D341Med (cell line): Measurements from ENCODE around the gene AKR1A1.

ENCODE experiments used
- DNase-seq: peaks from one replicate; pipeline ENCODE4 v3.0.0; 2012; ENCODE audit warnings: low spot score

Gene AKR1A1

DNA sequence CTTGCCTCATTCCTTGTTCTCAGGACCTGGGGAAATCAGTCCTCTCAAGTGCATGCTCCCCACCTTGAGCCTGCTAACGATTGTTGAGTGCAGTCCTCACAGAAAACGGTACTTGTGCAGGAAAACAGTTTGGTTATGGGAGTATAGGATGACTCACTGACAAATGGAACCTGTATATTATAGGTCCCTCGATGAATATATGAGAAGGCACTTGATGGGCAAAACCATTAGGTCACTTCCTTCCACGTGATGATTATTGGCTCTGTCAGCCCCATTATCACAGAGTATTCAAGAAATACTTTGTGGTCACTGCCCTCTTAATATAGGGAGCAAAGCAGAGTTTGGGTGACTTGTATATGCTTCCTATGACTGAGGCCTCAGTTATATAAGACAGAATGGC is 67.0 kb downstream of the AKR1A1 start:
- no peak for DNase-seq

DNA sequence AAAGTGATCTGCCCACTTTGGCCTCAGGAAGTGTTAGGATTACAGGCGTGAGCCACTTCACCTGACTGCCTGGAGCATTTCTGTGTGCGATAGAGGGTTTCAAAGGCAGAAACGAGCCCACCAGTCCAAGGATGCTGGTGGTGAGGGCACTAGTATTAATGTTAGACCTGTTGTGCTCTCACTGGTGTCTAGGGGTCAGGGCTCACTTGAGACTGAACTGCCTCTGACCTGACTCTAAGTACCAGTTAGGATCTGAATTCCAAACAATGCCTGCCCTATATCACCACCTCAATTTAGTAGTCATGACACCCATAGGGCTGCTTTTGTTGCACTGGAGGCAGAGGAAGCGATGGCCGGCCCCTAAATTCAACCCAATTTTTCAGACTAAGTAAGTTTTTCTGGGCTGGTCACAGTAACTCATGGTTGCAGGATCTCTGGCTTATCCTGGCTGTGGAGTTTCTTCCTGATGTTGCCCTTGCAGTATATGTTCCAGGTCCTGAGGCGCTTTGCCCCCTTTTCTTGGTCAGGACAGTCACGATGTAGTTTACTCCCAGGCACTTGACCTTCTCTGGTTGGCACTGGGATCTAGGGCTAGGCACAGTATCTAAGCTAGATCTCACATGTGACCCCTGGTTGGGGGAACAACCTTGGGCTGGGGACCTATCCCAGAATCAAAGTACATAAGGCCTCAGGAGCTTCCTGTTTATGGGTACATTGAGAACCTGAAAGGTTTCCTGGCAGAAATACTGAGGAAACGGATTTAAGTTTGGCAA is 68.7 kb downstream of the AKR1A1 start:
- no peak for DNase-seq
